GM19351 (cell line): ENCODE data around the gene NUTM2B.
A peak's percentile ranks its signal among the peaks of the same experiment; 100 is the strongest.
"Not testable (repeated sequence)": the region's sequence is repeated elsewhere in the genome, so short reads cannot be mapped to it uniquely, and the experiment has no call there.

Source experiments
- ATAC-seq: cut with Tn5 transposase; IDR thresholded peaks from one replicate; pipeline ENCODE4 v1.9.1; 2021; ENCODE audit warnings: mild to moderate bottlenecking, moderate library complexity; ENCODE audit not compliant: unreplicated experiment

Gene NUTM2B, protein sequence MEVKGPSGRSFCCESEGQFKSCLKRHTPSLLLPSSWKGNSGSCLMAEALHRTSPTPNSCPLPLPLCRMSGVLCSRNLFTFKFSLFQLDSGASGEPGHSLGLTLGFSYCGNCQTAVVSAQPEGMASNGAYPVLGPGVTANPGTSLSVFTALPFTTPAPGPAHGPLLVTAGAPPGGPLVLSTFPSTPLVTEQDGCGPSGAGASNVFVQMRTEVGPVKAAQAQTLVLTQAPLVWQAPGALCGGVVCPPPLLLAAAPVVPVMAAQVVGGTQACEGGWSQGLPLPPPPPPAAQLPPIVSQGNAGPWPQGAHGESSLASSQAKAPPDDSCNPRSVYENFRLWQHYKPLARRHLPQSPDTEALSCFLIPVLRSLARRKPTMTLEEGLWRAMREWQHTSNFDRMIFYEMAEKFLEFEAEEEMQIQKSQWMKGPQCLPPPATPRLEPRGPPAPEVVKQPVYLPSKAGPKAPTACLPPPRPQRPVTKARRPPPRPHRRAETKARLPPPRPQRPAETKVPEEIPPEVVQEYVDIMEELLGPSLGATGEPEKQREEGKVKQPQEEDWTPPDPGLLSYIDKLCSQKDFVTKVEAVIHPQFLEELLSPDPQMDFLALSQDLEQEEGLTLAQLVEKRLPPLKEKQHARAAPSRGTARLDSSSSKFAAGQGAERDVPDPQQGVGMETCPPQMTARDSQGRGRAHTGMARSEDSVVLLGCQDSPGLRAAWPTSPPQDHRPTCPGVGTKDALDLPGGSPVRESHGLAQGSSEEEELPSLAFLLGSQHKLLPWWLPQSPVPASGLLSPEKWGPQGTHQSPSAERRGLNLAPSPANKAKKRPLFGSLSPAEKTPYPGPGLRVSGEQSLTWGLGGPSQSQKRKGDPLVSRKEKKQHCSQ

DNA sequence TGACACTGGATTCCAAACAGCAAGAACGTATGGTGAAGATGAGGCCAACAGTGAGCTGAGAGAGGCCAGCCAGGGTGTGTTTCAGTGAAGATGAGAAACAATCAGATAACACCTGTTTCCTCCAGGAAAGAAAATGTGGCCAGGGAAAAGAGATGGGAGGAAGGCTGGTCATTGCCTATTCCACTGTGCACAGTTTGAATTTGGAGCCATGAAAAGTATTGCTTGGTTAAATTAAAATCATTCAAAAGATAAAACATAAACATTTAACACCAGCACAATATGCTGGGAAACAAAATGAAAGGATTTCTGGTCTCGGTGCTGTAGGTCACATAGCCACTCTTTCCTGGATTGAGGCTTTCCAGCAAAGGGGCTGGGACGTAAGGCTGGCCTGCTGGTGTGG, at the start of gene NUTM2B:
Gene NUTM2B, plus strand, starts transcription at position 301 of the 400 bp plus-strand sequence. CDS start 383 bp downstream, outside the sequence.
- not testable (repeated sequence) for ATAC-seq

DNA sequence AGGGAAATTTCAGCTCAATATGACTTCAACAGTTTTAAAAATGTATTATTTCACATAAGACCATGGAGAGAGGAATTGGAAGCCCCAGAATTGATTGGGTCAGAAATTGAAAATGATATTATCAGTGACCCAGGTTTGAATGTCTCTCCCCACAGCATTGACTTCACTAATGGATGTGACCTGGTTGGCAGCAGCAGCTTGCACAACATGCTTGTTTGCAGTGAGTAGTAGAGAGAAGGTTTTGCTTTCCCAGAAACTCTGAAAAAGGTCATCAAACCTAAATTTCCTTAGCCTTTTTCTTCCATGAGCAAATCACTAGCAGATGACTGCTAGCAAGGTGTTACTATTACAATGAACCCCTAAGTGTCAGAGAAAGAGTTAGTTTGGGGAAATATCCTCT, 39.7 kb upstream of the NUTM2B start:
- not testable (repeated sequence) for ATAC-seq

DNA sequence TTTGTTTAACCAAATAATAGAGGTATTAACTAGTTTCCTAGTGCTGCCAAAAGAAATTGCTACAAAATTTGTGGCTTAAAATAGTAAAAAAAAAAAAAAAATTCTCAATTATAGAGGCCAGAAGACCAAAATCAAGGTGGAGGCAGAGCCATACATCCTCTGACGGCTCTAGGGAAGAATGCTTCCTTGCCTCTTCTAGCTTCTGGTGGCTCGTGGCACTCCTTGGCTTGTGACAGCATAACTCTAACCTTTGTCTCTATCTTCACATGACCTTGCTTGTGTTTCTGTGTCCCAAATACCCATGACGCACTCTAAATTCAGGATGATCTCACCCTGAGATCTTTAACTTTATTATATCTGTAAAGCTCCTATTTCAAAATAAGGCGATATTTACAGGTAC, 38.3 kb upstream of the NUTM2B start:
- not testable (repeated sequence) for ATAC-seq

DNA sequence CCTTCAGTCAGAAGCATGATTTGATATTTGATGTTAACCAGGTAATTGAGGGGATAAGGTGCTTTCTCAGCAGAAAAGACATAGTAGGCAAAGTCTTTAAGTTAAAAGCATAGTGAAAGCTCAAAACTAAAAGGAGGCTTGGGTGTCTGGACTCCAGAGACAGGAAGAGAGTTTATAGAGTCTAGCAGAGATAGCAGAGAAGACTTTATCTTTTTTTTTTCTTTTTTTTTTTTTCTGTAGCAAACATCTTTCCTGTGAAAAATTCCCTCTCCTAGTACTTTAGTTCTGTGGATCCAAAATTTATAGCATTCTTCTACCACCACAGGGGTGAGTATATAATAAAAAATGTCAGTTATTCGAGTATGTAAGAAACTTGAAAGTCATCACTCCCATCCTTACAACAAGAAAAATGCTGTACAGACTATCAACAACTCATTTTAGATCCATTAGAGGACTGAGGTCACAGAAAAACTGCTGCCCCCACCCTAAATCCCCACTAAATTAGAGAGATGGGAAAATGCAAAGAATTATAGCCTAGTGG, 33.7 kb upstream of the NUTM2B start:
- not testable (repeated sequence) for ATAC-seq

DNA sequence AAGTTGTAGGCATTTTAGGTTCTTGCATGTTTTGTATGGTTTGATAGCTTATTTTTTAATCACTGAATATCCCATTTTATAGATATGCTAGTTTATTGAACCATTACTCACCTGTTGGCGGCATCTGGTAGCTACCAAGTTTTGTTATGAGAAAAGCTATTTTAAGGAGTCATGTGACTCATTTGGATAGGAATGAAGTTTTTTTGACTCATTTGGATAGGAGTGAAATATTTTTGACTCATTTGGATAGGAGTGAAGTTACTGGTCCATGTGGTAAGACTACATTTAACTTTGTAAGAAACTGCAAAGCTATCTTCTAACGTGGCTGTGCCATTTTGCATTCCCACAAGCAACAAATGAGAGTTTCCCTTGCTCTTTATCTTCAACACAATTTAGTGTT, 28.1 kb upstream of the NUTM2B start:
- ATAC-seq, result not testable (repeated sequence)

DNA sequence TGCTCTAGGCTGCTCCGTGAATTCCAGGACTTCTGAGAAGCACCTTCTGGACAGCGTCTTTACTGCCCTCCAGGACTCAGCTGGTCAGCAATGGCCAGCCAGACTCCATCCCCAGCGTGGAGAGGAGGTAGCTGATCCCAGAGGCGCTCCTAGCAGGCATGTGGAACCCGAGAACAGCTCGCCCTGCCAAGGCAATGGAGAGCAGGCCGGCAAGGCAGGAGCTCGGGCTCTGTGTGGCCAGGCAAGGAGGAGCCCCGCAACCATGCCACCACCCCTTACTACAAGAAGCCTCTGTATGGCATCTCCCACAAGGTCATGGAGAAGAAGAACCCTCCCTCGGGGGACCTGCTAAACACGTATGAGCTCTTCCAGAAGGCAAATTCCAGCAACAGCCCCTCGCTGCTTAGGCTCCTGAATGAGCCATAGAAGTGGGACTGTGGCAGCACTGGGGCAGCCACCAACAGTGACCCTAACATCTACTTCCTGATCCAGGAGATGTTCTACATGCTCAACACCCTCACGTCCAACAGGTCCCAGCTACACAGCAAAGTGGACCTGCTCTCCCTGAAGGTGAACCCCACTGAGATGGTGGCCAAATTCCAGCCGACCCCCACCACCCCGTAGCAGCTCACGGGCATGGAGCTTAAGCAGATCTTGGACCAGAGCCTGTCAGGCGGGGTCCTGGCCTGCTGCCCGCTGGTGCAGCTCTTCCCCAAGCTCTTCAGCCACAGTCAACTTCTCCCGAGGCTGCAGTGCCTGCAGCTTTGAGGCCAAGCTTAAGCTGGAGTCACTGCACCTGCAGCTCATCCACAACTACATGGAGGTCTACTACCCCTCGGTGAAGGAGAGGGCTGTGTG, 19.8 kb upstream of the NUTM2B start:
- ATAC-seq, result not testable (repeated sequence)

DNA sequence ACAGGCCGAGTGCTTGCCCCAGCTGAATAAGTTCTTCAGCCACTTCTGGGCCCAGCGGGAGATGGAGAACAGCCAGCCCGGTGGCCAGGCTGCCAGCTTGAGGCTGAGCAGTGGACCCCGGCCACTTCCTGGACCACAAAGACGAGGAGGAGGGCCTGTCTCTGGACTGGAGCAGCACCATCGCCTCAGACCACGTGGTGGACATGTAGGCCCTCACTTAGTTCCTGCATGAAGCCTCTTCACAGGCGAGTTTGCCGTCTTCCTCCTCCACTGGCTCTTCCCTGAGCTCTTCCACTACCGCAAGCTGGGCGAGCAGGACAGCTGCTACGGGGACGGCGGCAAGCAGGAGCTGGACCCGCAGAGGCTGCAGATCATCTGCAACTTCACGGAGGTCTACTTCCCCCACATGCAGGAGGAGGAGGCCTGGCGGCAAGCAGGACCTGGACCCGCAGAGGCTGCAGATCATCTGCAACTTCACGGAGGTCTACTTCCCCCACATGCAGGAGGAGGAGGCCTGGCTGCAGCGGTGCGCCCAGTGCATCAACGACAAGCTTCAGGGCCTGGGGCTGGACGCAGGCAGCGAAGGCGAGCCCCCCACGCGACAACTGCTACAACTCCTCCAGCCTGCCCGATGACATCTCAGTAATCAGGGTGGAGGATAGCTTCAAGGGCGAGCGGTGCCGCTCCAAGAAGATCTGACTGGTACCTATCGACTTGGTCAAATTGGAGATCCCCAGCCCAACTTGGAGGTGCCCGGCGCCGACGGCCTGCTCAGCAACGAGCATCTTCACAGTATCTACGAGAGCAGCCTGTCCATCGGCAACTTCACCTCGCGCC, 18.9 kb upstream of the NUTM2B start:
- not testable (repeated sequence) for ATAC-seq

DNA sequence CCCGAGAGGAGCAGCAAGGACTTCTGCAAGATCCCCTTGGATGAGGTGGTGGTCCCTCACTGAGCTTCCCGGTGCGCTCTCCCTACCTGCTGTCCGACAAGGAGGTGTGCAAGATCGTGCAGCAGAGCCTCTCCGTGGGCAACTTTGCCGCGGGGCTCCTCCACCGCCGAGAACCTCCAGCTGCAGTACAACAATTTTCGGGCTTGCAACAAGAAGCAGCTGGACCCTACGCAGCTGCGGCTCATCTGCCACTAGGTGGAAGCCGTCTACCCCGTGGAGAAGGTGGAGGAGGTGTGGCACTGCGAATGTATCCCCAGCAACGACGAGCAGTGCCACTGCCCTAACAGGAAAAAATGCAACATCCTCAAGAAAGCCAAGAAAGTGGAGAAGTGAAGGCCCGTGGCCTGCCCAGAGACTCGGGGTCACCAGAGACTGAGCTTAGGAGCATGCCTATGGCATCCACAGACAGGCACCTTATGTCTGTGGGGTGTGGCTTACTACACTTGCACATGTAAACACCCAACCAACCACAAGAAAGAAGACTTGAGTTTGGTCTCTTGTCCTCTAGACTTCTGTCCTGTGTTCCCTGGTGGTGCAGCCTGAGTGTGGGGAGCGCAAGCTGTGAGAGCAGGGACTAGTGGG, 17.9 kb upstream of the NUTM2B start:
- ATAC-seq, result peak; percentile 98

DNA sequence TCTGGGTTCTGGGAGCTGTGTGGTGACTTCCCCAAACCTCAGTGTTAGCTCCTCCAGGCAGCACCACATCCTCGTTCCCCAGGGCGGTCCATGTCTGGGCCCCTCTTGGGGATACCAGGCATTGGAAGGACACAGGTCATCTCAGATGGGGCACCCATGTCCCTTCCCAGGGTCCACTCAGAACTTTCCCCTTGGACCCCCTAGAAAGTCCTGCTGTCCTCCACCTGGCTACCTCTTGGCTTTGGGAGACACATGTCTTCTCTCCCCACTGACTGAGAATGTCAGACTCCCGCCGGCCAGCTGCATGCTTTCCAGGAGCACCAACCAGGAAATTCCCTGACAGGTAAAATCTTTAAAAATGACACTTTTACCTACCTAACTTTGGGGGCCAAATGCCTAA, 16.4 kb upstream of the NUTM2B start:
- ATAC-seq, result not testable (repeated sequence)

DNA sequence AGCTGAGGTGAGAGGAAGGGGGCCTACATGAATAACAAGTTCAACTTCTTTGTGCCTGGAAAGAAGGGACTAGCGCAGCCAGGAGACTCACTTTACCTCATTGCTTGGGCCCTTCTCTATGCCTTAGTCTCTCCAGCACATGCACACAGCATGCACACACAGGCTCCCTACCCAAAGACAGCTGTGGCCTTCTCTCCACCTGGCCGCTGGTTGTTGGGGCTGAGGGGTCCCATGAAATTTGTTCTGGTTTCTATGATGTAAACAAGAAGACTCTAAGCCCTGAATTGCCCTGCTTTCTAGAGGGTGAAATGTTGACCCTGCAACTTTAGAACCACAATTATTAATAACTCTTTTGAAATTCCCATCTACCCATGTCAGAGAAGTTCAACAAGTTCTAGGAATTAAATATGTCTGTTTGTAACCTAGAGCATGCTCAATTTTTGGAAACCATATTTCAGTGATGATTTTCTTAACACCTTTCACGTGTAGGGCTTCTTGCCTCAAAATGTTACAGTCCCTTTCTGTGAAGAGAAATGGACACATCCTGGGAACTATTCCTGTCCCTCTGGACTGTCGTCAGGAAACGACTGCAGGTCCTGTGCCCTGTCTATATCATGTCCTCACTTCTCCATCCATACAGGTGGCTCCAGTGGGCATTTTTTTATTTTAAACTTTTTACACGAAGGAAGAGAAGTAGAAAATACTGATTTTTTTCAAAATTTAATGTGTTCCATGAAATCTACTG, 15.4 kb upstream of the NUTM2B start:
- ATAC-seq, result not testable (repeated sequence)

DNA sequence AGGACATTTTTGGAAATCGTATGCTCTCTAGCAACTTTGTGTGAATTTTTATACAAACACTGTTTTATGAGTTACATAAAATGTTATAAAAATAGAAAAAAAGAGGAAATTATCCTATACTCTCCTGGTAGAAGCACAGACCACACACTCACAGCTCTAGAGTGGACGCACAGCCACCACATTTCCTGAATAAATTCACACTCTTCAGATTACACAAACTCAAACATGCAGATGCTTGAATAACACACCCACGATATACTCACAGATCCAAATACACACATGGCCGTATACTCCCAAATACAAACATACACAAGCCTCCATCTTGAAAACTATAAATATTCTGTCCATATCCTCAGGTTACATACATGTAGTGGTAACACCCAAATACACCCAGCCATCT, 14.2 kb upstream of the NUTM2B start:
- not testable (repeated sequence) for ATAC-seq

DNA sequence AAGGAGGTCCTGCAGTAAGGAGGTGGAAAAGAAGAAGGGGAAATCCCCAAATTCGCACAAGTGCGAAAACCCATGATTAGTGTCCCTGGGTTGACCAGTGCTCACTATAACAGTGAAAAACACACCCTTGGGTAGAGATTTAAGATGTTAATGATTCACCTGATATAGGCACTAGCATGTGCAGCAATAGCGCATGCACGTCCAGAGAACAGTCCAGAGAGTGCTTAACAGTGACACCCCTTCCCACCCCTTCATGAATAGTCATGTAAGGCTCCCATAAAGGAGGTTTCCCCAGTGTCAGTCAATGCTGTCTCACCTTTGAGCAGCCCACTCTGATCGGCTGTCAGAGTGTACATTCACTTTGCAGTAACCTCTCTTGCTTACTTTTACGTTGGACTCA, 6.4 kb upstream of the NUTM2B start:
- ATAC-seq, result not testable (repeated sequence)

DNA sequence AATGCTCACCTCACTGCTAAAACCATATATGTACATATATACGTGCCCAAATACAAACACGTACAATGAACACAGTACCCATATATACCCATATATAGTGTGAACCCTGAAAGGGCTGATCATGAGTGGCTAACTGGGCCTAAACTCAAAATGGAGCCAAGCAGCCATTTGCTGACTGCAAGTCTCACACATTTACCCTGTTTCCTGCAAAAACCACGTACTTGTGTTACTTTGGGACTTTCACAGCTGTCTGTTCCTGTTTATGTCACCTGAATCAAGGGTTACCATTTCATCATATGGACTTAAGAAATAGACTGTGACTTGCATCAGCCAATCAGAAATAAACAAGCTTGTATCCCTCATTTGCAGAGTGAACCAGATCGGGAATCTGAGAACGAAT, 5.9 kb upstream of the NUTM2B start:
- not testable (repeated sequence) for ATAC-seq

DNA sequence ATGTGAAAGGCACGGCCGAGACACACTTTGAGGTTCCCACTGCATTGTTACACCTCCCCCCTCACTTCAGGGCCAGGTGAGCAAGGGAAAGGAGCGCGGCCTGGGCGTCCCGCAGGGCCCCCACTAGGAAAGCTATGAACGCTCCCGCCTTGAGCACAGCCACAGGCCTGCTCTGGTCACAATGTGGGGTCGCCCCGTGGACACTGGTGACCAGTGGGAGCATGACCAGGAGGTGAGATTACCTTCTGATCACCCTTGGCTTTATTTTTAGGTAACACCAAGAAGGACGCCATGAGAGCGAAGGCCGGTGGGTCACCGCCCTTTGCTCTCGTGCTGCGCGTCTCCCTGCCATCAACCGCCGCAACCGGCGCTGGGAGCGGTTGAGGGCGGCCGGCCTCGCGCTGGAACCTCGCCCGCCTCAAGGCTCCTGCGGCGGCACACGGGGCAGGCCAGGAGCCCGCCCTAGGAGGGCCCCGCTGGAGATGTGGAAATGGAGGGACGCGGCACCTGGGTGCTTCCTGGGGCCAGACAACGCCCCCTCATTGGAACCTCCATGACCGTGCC, 2.6 kb upstream of the NUTM2B start:
- not testable (repeated sequence) for ATAC-seq

DNA sequence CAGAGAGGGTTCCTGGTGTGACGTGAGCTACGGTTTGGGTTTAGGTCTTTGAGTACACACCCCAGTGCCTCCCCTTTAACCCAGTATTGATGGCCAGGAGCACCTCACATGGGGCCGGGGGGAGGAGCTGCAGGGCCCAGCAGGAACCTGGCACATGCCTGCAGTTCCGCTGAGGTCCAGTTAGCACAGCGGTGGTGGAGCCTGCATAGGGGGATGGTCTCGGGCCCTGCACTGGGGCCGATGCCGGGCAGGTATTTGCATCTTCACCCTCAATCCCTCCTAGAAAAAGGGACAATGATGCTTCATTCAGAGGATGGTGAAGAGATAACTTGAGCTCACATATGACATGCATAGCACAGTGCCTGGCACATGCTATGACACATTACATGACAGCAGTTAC, 4.0 kb downstream of the NUTM2B start:
- ATAC-seq, result not testable (repeated sequence)

DNA sequence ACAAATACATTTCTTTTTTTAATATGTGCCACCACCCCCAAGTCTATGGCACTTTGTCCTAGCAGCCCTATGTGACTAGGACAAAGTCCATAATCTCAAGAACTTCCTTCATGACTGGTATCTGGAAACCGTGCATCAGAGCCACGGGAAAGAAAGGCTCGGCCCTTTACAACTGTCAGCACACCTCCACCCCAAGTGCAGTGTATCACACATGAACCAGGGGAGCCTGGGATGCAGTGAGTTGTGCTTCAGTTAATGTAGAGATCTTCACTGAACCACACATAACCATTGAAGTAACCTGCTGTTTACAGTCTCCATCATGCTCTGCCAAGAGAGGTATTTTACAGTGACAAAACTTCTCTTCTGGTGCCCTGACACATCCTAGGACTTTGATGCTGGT, 11.9 kb downstream of the NUTM2B start:
- not testable (repeated sequence) for ATAC-seq

DNA sequence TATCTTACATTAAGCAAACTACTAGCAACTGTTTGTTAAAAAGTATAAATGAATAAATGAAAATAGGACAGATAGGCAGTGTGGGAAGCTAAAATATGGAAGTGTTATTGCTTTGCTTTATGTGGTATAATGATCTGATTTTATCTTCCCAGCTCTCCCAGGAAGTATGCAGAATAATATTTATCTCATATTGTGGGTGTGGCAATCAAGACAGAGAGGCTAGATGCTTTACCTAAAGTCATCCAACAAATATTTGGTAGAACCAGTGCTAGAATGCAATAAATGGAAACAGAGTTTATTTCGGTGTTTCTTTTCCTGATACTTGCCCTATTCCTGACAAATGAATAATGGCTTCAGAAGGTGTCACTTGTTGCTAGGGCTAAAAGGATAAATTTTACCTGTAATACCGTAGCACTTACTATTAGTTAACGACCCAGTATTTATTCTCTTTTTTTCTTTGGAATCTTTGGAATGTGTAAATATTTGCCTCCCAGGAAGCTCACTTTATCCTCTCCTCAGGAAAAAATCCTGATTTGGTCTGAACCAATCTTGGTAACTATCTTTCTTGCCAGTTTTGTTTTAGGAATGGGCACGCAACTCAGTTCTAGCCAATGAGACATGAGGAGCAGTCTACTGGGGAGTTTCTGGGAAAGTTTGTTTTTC, 14.0 kb downstream of the NUTM2B start:
- not testable (repeated sequence) for ATAC-seq

DNA sequence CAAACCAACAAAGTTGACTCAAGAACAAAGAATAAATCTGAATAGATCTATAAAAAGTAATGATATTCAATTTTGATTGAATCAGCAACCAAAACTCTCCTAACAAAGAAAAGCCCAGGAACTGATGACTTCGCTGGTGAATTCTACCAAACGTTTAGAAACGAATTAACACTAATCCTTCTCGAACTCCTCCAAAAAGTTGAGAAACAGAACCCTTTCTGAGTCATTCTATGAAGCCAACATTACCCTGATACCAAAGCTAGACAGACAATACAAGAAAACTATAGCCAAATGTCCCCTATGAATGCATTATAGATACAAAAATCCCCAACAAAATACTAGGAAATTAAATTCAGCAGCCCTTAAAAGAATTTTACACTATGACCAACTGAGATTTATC, 17.0 kb downstream of the NUTM2B start:
- ATAC-seq, result not testable (repeated sequence)
